ENCODE results near the gene TBC1D23.

Gene TBC1D23

GRCh38 chr3:100260685-100261484 lies at the start of gene TBC1D23:
Gene TBC1D23 (plus strand): TSS chr3:100260992. CDS start chr3:100261019, 27 bp downstream.
- peak within 1 kb of the TSS; percentile 97 for H3K4me3 ChIP-seq (ENCODE audit: control insufficient read depth, low read depth, low read length)

DNA sequence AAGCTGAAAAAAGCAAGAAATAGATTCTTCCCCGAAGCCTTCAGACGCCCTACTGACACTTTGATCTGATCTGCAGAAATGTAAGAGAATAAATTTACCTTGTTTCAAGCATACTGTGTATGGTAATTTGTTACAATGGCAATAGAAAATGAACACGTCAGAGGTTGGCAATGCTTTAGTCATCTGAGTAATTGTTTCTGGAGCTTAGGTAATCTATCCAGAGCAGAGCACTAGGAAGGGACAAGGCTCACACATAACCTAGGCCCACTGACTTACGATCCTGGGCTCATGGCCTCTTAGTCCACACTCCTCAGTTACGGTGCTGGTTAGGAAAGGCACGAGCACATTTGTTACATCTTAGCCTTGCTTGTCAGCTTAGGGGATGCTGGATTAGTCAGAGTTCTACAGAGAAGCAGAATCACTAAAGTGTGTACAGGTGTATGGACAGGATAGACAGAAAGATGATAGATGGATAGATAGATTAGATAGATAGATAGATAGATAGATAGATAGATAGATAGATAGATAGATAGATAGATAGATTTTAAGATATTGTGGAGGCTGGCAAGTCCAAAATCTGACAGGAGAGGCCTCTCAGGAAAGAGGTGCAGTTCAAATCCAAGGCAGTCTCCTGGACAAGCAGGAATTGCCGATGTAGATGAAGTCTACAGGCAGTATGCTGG lies 46.8 kb upstream of the TBC1D23 start:
- DNase-seq (ENCODE audit: low read depth) = peak; percentile 60

More at GRCh38 chr3:100260685-100261484, at the start of gene TBC1D23:
- DNase-seq (ENCODE audit: low read depth) = peak; percentile 100
- TF ChIP-seq, protein P1, sequence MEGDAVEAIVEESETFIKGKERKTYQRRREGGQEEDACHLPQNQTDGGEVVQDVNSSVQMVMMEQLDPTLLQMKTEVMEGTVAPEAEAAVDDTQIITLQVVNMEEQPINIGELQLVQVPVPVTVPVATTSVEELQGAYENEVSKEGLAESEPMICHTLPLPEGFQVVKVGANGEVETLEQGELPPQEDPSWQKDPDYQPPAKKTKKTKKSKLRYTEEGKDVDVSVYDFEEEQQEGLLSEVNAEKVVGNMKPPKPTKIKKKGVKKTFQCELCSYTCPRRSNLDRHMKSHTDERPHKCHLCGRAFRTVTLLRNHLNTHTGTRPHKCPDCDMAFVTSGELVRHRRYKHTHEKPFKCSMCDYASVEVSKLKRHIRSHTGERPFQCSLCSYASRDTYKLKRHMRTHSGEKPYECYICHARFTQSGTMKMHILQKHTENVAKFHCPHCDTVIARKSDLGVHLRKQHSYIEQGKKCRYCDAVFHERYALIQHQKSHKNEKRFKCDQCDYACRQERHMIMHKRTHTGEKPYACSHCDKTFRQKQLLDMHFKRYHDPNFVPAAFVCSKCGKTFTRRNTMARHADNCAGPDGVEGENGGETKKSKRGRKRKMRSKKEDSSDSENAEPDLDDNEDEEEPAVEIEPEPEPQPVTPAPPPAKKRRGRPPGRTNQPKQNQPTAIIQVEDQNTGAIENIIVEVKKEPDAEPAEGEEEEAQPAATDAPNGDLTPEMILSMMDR (conservative IDR thresholded peaks at IDR 0.05; ENCODE audit: control insufficient read depth, insufficient read depth, low read depth, low read length) = no peak

DNA sequence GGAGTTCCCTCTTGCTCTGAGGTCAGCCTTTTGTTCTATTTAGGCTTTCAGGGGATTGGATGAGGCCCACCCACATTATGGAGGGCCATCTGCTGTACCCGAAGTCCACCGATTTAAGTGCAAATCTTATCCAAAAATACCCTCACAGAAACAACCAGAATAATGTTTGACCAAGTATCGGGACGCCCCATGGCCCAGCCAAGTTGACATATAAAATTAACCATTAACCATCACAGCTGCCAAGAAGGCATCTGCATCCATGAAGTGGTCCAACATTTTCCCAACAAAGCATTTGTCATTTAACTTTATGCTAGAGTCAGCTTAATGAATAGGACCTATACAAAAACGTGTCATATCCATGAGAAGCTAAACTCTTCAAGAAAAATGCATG lies 46.2 kb upstream of the TBC1D23 start:
- H3K4me3 ChIP-seq (ENCODE audit: control insufficient read depth, low read depth, low read length) = no peak overlapping the region
- TF ChIP-seq, protein P1 (conservative IDR thresholded peaks at IDR 0.05; ENCODE audit: control insufficient read depth, insufficient read depth, low read depth, low read length) = no peak
- DNase-seq (ENCODE audit: low read depth) = no peak

More for the DNA sequence above, 46.8 kb upstream of the TBC1D23 start:
- no peak overlapping the region for H3K4me3 ChIP-seq (ENCODE audit: control insufficient read depth, low read depth, low read length)
- TF ChIP-seq, protein P1 (conservative IDR thresholded peaks at IDR 0.05; ENCODE audit: control insufficient read depth, insufficient read depth, low read depth, low read length) = no peak

- peak; percentile 16 for DNase-seq (ENCODE audit: low read depth)
- TF ChIP-seq, protein P1 (conservative IDR thresholded peaks at IDR 0.05; ENCODE audit: control insufficient read depth, insufficient read depth, low read depth, low read length) = no peak
- H3K4me3 ChIP-seq (ENCODE audit: control insufficient read depth, low read depth, low read length) = no peak overlapping the region
These were observed 44.1 kb upstream of the TBC1D23 start for GRCh38 chr3:100216713-100217112.

DNA sequence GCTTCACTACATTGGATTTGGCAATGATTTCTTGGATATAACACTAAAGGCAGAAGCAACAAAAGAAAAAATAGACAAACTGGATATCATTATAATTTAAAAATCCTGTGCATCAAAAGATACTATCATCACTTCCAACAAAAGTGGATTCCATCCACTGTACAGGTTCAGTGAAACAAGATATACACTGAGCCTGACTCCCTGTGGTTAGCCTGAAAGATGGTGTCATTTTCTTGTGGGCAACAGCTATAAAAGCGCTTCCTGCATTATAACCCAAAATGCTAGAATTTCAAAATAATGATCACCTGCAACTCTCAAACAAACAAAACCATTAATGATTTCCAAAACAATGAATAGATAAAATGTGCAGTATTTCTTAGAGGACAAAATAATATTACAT lies 39.6 kb upstream of the TBC1D23 start:
- DNase-seq (ENCODE audit: low read depth) = no peak
- TF ChIP-seq, protein P1 (conservative IDR thresholded peaks at IDR 0.05; ENCODE audit: control insufficient read depth, insufficient read depth, low read depth, low read length) = no peak
- H3K4me3 ChIP-seq (ENCODE audit: control insufficient read depth, low read depth, low read length) = no peak overlapping the region

DNA sequence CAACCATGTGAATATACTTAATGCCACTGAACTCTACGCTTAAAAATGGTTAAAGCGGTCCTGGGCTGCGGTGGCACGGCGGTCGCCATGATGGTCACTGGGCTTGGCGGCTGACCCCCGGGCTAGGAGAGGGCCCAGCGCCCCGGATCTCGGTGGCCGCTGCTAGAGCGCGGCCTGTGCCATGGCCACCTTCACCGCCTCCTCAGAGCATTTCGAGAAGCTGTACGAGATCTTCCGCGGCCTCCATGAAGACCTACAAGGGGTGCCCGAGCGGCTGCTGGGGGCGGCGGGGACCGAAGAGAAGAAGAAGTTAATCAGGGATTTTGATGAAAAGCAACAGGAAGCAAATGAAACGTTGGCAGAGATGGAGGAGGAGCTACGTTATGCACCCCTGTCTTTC lies 35.6 kb upstream of the TBC1D23 start:
- TF ChIP-seq, protein P1 (conservative IDR thresholded peaks at IDR 0.05; ENCODE audit: control insufficient read depth, insufficient read depth, low read depth, low read length) = no peak
- no peak for DNase-seq (ENCODE audit: low read depth)
- no peak overlapping the region for H3K4me3 ChIP-seq (ENCODE audit: control insufficient read depth, low read depth, low read length)

Data from fibroblast of mammary gland (primary cell).